Measurements from ENCODE around the gene CDK7. TPM values are rescaled to one million over a fixed set of nuclear protein-coding genes. Genes with fewer than 3 reads are reported as not detected.

Gene CDK7
- polyA plus RNA-seq, 1 experiment, result 44.9 TPM

- POLR2A ChIA-PET, result no interaction called here
- no peak for DNase-seq (ENCODE audit: low read depth)
- CTCF ChIA-PET, result interaction anchor here (0.6 kb wide), 1 partner anchor 109 kb away, joined by 3 read pairs; no protein-coding TSS in a partner anchor
- Histone ChIP-seq H3K36me3 (ENCODE audit: control insufficient read depth, insufficient read depth, low read length) (no peaks in the 10 kb centered on the region), H3K4me3 (ENCODE audit: low read depth, low read length) (no peak overlapping the region), H3K27me3 (ENCODE audit: control insufficient read depth, insufficient read depth, low read length) (no peaks in the 10 kb centered on the region)
- TF ChIP-seq CTCF (IDR thresholded peaks at IDR 0.05; ENCODE audit: insufficient read depth, low read depth, low read length), result no peak
Observed at GRCh38 chr5:69202497-69202896, 32.2 kb upstream of the CDK7 start.

GRCh38 chr5:69206528-69207190 is 28.0 kb upstream of the CDK7 start:
- CTCF ChIA-PET, result no interaction called here
- no peak for DNase-seq (ENCODE audit: low read depth)
- TF ChIP-seq CTCF (IDR thresholded peaks at IDR 0.05; ENCODE audit: insufficient read depth, low read depth, low read length), result no peak

GRCh38 chr5:69209602-69210001 is 25.1 kb upstream of the CDK7 start:
- Histone ChIP-seq H3K4me3 (ENCODE audit: low read depth, low read length) (no peak overlapping the region), H3K36me3 (ENCODE audit: control insufficient read depth, insufficient read depth, low read length) (no peaks in the 10 kb centered on the region), H3K27me3 (ENCODE audit: control insufficient read depth, insufficient read depth, low read length) (no peaks in the 10 kb centered on the region)
- CTCF ChIA-PET, result no interaction called here
- no peak for TF ChIP-seq CTCF (IDR thresholded peaks at IDR 0.05; ENCODE audit: insufficient read depth, low read depth, low read length)
- POLR2A ChIA-PET, result no interaction called here
- DNase-seq (ENCODE audit: low read depth), result no peak

More at GRCh38 chr5:69206528-69207190, 28.0 kb upstream of the CDK7 start:
- Histone ChIP-seq H3K36me3 (ENCODE audit: control insufficient read depth, insufficient read depth, low read length) (no peaks in the 10 kb centered on the region), H3K4me3 (ENCODE audit: low read depth, low read length) (no peak overlapping the region), H3K27me3 (ENCODE audit: control insufficient read depth, insufficient read depth, low read length) (no peaks in the 10 kb centered on the region)
- POLR2A ChIA-PET, result no interaction called here

GRCh38 chr5:69211200-69211599 is 23.5 kb upstream of the CDK7 start:
- H3K36me3 ChIP-seq (ENCODE audit: control insufficient read depth, insufficient read depth, low read length), result no peaks in the 10 kb centered on the region
- CTCF ChIA-PET, result interaction anchor here (1.2 kb wide), 1 partner anchor 44 kb away, joined by 3 read pairs; no protein-coding TSS in a partner anchor
- no peak for DNase-seq (ENCODE audit: low read depth)
- H3K27me3 ChIP-seq (ENCODE audit: control insufficient read depth, insufficient read depth, low read length), result no peaks in the 10 kb centered on the region
- TF ChIP-seq CTCF (IDR thresholded peaks at IDR 0.05; ENCODE audit: insufficient read depth, low read depth, low read length), result no peak
- POLR2A ChIA-PET, result no interaction called here
- no peak overlapping the region for H3K4me3 ChIP-seq (ENCODE audit: low read depth, low read length)

- no peak for TF ChIP-seq CTCF (IDR thresholded peaks at IDR 0.05; ENCODE audit: insufficient read depth, low read depth, low read length)
- Histone ChIP-seq H3K4me3 (ENCODE audit: low read depth, low read length) (no peak overlapping the region), H3K36me3 (ENCODE audit: control insufficient read depth, insufficient read depth, low read length) (no peaks in the 10 kb centered on the region), H3K27me3 (ENCODE audit: control insufficient read depth, insufficient read depth, low read length) (no peaks in the 10 kb centered on the region)
- ChIA-PET CTCF (interaction anchor here (1.2 kb wide), 1 partner anchor 43 kb away, joined by 3 read pairs; no protein-coding TSS in a partner anchor), POLR2A (no interaction called here)
- no peak for DNase-seq (ENCODE audit: low read depth)
Observed at GRCh38 chr5:69212022-69212421, 22.7 kb upstream of the CDK7 start.

All from BJ (cell line).